Fibroblast of lung (primary cell): Measurements from ENCODE around the gene OR56A5.
A peak's percentile ranks its signal among the peaks of the same experiment; 100 is the strongest.

Experiments
- CTCF ChIP-seq, 2 donors: IDR thresholded peaks in 1 of 2; conservative IDR thresholded peaks in 1 of 2; 1 replicate in 1 of 2; 2 replicates in 1 of 2; pipeline ENCODE4 v1.5.1; 2011 to 2012; ENCODE audit warnings: low read length in 2 of 2, control low read depth in 1 of 2, inconsistent platforms in 1 of 2, low read depth in 1 of 2, mild to moderate bottlenecking in 1 of 2
- EZH2 ChIP-seq: IDR thresholded peaks from 2 replicates; pipeline ENCODE4 v1.5.1; 2012; ENCODE audit warnings: low read length, control low read depth, mild to moderate bottlenecking; ENCODE audit errors: missing control alignments

DNA sequence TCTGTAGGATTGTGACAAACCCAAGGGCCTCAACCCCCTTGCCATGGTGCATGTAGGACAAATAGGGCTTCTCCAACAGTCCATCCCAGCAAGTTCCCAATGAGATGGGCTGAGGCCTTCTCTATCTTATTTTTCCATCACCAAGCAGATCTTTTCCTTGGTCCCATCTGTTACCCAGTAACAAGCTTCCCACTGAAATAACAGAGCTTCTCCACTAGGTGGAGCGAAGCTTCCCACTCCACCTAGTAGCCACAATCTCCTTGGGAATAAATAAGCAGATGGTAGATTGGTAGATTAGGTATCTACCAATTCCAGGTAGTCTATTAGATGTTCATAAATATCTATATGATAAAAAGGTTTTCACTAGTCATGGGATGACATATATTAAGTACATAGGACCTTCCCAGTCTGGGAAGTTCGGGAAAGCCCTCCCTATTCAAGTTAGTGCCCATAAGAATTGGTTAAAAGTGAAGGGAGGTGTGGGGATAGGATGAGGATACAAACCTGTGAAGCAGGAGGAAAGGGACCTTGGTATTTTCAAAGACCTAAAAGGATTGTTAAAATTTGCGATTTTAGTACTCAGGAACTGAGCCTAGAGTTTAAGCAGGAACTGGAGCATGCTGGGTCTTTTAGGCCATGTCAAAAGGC, 24.4 kb upstream of the OR56A5 start:
- TF ChIP-seq CTCF (conservative IDR thresholded peaks at IDR 0.05 in 1 of 2, IDR thresholded peaks at IDR 0.05 in 1 of 2; ENCODE audit: low read depth in 1 of 2, low read length in 2 of 2) (peak; percentile 38 to 47), EZH2 (no peak)
